ENCODE data around the gene UNC5CL. TPM values are rescaled to one million over a fixed set of nuclear protein-coding genes. Genes with fewer than 3 reads are reported as not detected.

Gene UNC5CL
- total and polyA plus RNA-seq, 9 of the 15 experiments (the other 6 are each of a cell fraction or from before 2014, with no cell fraction given) = 0.07 to 1.8 (median 0.62) TPM; not detected in 1

DNA sequence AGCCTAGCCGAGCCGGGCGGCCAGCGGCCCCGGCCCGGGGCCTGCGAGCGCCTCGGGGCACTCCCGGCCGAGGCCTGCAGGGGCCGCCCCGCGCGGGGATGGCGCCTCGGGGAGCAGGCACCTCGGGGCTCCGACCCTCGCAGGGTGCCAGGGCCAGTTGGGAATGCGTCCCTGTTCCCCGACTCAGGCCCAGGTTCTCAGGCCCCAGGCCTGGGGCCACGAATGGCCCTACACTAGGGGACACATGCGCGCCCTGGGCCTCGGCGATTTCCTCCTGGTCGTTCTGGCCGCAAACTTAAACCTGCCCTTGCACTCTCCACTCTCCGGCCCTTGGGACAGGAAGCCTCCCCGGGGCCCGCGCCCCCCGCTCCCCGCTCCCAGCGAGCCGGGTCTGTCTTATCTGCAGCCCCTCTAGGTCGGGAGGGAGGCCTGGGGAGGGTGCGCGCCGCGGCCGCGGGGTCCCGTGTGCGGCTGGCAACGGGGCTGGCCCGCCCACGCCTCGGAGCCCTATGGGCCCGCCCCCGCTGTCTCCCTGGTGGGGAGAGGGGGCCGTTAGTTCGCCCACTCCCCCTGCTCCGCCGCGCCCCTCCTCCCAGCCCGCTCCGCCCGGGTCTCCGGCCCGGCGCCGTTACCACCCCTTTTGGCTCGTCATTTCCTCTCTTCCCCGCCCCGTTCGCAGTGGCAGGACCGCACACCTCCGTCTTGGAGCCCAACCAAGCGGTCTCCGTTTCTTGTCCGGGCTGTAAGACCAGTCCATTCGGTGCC lies 34.4 kb upstream of the UNC5CL start (continued):
- TF ChIP-seq ZNF436 (CRISPR knock-in tag; IDR thresholded peaks at IDR 0.05) (0 out of 2 replicates have a peak, but pooled peaks have one; percentile 27), NFRKB (IDR thresholded peaks at IDR 0.05; ENCODE audit: low read depth) (peak; percentile 70; the same call in 1 of the 2 replicates), ZSCAN29 (IDR thresholded peaks at IDR 0.05) (peak; percentile 56; the same call in 1 of the 2 replicates), HDAC1 (IDR thresholded peaks at IDR 0.05) (peak in 1 of 2 experiments; percentile 46; a peak in 1 of 4 replicates), PML (IDR thresholded peaks at IDR 0.05; ENCODE audit: low read length) (peak; percentile 79), MECOM (CRISPR knock-in tag; IDR thresholded peaks at IDR 0.05) (0 out of 2 replicates have a peak, but pooled peaks have one; percentile 38), HNRNPUL1 (IDR thresholded peaks at IDR 0.05; ENCODE audit: low read length) (no peak), THRAP3 (IDR thresholded peaks at IDR 0.05; ENCODE audit: borderline replicate concordance) (no peak), RAD21 (CRISPR knock-in tag; conservative IDR thresholded peaks at IDR 0.05 in 1 of 2, IDR thresholded peaks at IDR 0.05 in 1 of 2) (peak in 1 of 2 experiments; percentile 42; a peak in 2 of 4 replicates)
- TF ChIP-seq, protein P1, sequence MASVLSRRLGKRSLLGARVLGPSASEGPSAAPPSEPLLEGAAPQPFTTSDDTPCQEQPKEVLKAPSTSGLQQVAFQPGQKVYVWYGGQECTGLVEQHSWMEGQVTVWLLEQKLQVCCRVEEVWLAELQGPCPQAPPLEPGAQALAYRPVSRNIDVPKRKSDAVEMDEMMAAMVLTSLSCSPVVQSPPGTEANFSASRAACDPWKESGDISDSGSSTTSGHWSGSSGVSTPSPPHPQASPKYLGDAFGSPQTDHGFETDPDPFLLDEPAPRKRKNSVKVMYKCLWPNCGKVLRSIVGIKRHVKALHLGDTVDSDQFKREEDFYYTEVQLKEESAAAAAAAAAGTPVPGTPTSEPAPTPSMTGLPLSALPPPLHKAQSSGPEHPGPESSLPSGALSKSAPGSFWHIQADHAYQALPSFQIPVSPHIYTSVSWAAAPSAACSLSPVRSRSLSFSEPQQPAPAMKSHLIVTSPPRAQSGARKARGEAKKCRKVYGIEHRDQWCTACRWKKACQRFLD (CRISPR knock-in tag; IDR thresholded peaks at IDR 0.05) = no peak; the same call in 1 of the 2 replicates
- TF ChIP-seq, protein P2, sequence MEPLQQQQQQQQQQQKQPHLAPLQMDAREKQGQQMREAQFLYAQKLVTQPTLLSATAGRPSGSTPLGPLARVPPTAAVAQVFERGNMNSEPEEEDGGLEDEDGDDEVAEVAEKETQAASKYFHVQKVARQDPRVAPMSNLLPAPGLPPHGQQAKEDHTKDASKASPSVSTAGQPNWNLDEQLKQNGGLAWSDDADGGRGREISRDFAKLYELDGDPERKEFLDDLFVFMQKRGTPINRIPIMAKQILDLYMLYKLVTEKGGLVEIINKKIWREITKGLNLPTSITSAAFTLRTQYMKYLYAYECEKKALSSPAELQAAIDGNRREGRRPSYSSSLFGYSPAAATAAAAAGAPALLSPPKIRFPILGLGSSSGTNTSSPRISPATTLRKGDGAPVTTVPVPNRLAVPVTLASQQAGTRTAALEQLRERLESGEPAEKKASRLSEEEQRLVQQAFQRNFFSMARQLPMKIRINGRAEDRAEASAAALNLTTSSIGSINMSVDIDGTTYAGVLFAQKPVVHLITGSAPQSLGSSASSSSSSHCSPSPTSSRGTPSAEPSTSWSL (CRISPR knock-in tag; IDR thresholded peaks at IDR 0.05; ENCODE audit: borderline replicate concordance) = no peak
- TF ChIP-seq, protein P3, sequence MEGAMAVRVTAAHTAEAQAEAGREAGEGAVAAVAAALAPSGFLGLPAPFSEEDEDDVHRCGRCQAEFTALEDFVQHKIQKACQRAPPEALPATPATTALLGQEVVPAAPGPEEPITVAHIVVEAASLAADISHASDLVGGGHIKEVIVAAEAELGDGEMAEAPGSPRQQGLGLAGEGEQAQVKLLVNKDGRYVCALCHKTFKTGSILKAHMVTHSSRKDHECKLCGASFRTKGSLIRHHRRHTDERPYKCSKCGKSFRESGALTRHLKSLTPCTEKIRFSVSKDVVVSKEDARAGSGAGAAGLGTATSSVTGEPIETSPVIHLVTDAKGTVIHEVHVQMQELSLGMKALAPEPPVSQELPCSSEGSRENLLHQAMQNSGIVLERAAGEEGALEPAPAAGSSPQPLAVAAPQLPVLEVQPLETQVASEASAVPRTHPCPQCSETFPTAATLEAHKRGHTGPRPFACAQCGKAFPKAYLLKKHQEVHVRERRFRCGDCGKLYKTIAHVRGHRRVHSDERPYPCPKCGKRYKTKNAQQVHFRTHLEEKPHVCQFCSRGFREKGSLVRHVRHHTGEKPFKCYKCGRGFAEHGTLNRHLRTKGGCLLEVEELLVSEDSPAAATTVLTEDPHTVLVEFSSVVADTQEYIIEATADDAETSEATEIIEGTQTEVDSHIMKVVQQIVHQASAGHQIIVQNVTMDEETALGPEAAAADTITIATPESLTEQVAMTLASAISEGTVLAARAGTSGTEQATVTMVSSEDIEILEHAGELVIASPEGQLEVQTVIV (CRISPR knock-in tag; IDR thresholded peaks at IDR 0.05; ENCODE audit: borderline replicate concordance) = peak; percentile 64; the same call in 1 of the 2 replicates
- TF ChIP-seq, protein P4, sequence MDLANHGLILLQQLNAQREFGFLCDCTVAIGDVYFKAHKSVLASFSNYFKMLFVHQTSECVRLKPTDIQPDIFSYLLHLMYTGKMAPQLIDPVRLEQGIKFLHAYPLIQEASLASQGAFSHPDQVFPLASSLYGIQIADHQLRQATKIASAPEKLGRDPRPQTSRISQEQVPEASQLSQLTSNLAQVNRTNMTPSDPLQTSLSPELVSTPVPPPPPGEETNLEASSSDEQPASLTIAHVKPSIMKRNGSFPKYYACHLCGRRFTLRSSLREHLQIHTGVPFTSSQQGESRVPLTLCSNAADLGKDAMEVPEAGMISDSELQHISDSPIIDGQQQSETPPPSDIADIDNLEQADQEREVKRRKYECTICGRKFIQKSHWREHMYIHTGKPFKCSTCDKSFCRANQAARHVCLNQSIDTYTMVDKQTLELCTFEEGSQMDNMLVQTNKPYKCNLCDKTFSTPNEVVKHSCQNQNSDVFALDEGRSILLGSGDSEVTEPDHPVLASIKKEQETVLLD (IDR thresholded peaks at IDR 0.05) = no peak

Data from K562 (cell line).